HepG2 (cell line): ENCODE results near the gene NXPH1. TPM values are rescaled to one million over a fixed set of nuclear protein-coding genes. Genes with fewer than 3 reads are reported as not detected.

ENCODE experiments used
- ATAC-seq: fragments of 200-7000 bp; cut with Tn5 transposase; 3 replicates; pipeline ENCODE4 v1.9.1; 2020; ENCODE audit warnings: mild to moderate bottlenecking, moderate library complexity
- BruUV-seq: library from RNA; stranded (reverse); fragments of 400-500 nt; replicated peaks from 2 replicates; lab custom pipeline; 2021; lab: Mats Ljungman, UMichigan
- CTCF ChIA-PET: fragments of 300-600 bp; formaldehyde crosslinking; extraction: SDS; loops from one replicate; lab custom pipeline; 2021; ENCODE audit warnings: low total read pairs, inconsistent platforms, low intra/inter-chr PET ratio; lab: Yijun Ruan, JAX
- POLR2A ChIA-PET: fragments of 350-600 bp; sonication (Branson Sonifier 250); formaldehyde crosslinking; loops from one replicate; lab custom pipeline; 2020; ENCODE audit warnings: antibody characterized with exemption, inconsistent platforms; lab: Yijun Ruan, JAX
- DNase-seq: peaks from one replicate; pipeline ENCODE4 v3.0.0-alpha.2; 2015; ENCODE audit warnings: low spot score
- FAIRE-seq: peaks from 3 replicates; lab custom pipeline; 2011; peaks lifted over from hg19 to GRCh38; lab: Jason Lieb, UNC
- H2AFZ ChIP-seq: one replicate; pipeline ENCODE4 v1.6.1; 2011; ENCODE audit warnings: low read length, inconsistent platforms
- H3K27ac ChIP-seq: fragments of 300-600 bp; 3 replicates; pipeline ENCODE4 v1.8.0; 2011; ENCODE audit warnings: mixed run types, mild to moderate bottlenecking, mixed read lengths, low read length, inconsistent platforms; ENCODE audit not compliant: insufficient read depth; ENCODE audit errors: extremely low read length
- H3K27me3 ChIP-seq, 2 experiments: fragments of 200-600 bp in 1 of 2; 2 replicates in 1 of 2; 3 replicates in 1 of 2; pipeline versions ENCODE4 v1.6.0 to v1.8.0; 2011; ENCODE audit warnings: low read length in 2 of 2, mild to moderate bottlenecking in 2 of 2, moderate library complexity in 2 of 2, inconsistent platforms in 1 of 2; ENCODE audit not compliant: insufficient read depth in 2 of 2, control insufficient read depth in 1 of 2
- H3K36me3 ChIP-seq, 2 experiments: fragments of 200-600 bp in 1 of 2; replicated peaks in 1 of 2; 2 replicates in 1 of 2; 3 replicates in 1 of 2; pipeline versions ENCODE4 v1.5.1 to v1.8.0; 2011; ENCODE audit warnings: low read length in 2 of 2, inconsistent platforms in 1 of 2; ENCODE audit not compliant: insufficient read depth in 2 of 2, control insufficient read depth in 1 of 2
- H3K4me1 ChIP-seq: 2 replicates; pipeline ENCODE4 v1.5.1; 2012; ENCODE audit warnings: low read length, inconsistent platforms; ENCODE audit not compliant: insufficient read depth
- H3K4me2 ChIP-seq: 2 replicates; pipeline ENCODE4 v1.6.0; 2011; ENCODE audit warnings: low read depth, low read length, inconsistent platforms
- H3K4me3 ChIP-seq, 3 experiments: fragments of 200-600 bp in 1 of 3; sonication (generic), shearing (Covaris generic) in 1 of 3; replicated peaks in 1 of 3; 2 replicates each; pipeline ENCODE4 v1.5.1; 2011 to 2016; ENCODE audit warnings: low read length in 3 of 3, inconsistent platforms in 2 of 3, low read depth in 2 of 3, mild to moderate bottlenecking in 2 of 3, control low read depth in 1 of 3, mixed read lengths in 1 of 3; ENCODE audit not compliant: insufficient read depth in 1 of 3
- H3K79me2 ChIP-seq: one replicate; pipeline ENCODE4 v1.6.1; 2011; ENCODE audit warnings: low read length, inconsistent platforms; ENCODE audit not compliant: insufficient read depth
- H3K9ac ChIP-seq: 2 replicates; pipeline ENCODE4 v1.6.0; 2011; ENCODE audit warnings: mild to moderate bottlenecking, low read depth, low read length, inconsistent platforms; ENCODE audit not compliant: insufficient read depth
- H3K9me3 ChIP-seq: 2 replicates; pipeline ENCODE4 v1.5.1; 2012; ENCODE audit warnings: mild to moderate bottlenecking, low read length
- H4K20me1 ChIP-seq: 2 replicates; pipeline ENCODE4 v1.6.0; 2011; ENCODE audit warnings: inconsistent platforms, mild to moderate bottlenecking, low read length, moderate library complexity; ENCODE audit not compliant: insufficient read depth
- BRCA1 ChIP-seq: sonication (generic); formaldehyde crosslinking; IDR thresholded peaks from 2 replicates; pipeline ENCODE4 v1.4.0; 2020; ENCODE audit warnings: missing genetic modification reagents
- CBX2 ChIP-seq, 2 experiments: fragments of 200-600 bp in 1 of 2; sonication (generic); formaldehyde crosslinking in 1 of 2; IDR thresholded peaks; 2 replicates each; pipeline versions ENCODE4 v1.7.0 to v1.8.1; 2018 to 2022; ENCODE audit warnings: low read depth in 2 of 2, low read length in 1 of 2, mild to moderate bottlenecking in 1 of 2, missing genetic modification reagents in 1 of 2
- CHD2 ChIP-seq: IDR thresholded peaks from 2 replicates; pipeline ENCODE4 v1.6.1; 2011; ENCODE audit warnings: low read depth, low read length, improper control_type of control experiment
- JUNB ChIP-seq: sonication (generic); formaldehyde crosslinking; IDR thresholded peaks from 2 replicates; pipeline ENCODE4 v1.8.0; 2022; ENCODE audit warnings: missing genetic modification reagents, mild to moderate bottlenecking, borderline replicate concordance
- RXRA ChIP-seq: sonication (generic); formaldehyde crosslinking; IDR thresholded peaks from 2 replicates; pipeline ENCODE4 v1.5.1; 2020; ENCODE audit warnings: missing genetic modification reagents
- THAP7 ChIP-seq: sonication (generic); formaldehyde crosslinking; IDR thresholded peaks from 2 replicates; pipeline ENCODE4 v1.8.1; 2023; ENCODE audit warnings: mild to moderate bottlenecking, missing genetic modification reagents
- ZEB1 ChIP-seq: IDR thresholded peaks from 2 replicates; pipeline ENCODE4 v1.6.1; 2012; ENCODE audit warnings: mild to moderate bottlenecking, low read depth, inconsistent platforms; ENCODE audit not compliant: insufficient replicate concordance
- ZMYM3 ChIP-seq: sonication (generic); formaldehyde crosslinking; IDR thresholded peaks from 2 replicates; pipeline ENCODE4 v1.5.1; 2020; ENCODE audit warnings: mild to moderate bottlenecking, missing genetic modification reagents
- ZNF816 ChIP-seq: sonication (generic); formaldehyde crosslinking; IDR thresholded peaks from 2 replicates; pipeline ENCODE4 v1.8.0; 2022; ENCODE audit warnings: missing genetic modification reagents, mild to moderate bottlenecking, borderline replicate concordance
- WGBS: methylation state at CpG from one replicate; pipeline ENCODE4 v1.1.6; 2017; ENCODE audit warnings: low lambda C conversion rate; 5-methylcytosine and 5-hydroxymethylcytosine counted together
- in situ Hi-C: cut with HindIII; loops from 2 replicates; pipeline ENCODE4 v1.10.0; 2017; ENCODE audit warnings: low pct_unique_long_range_greater_than_20kb; ENCODE audit not compliant: extremely low pct_ligation_motif_present
- intact Hi-C: fragments of 100-400 bp; cut with micrococcal nuclease; formaldehyde crosslinking; loops from one replicate; pipeline ENCODE4 v1.10.0; 2022; ENCODE audit not compliant: unreplicated experiment
- polyA plus RNA-seq, 8 experiments: library from polyadenylated mRNA; depleted of rRNA in 3 of 8; stranded (reverse) in 7 of 8; unstranded in 1 of 8; fragments of >200 nt; fragmentation: Illumina TruSeq in 4 of 8; extraction: Trizol in 4 of 8; gene quantifications; 2 replicates each; pipeline versions ENCODE4 v1.2.1 to v1.2.3, GENCODE V29; 2011 to 2016; ENCODE audit warnings: low read depth in 4 of 8, missing spikeins in 1 of 8, mixed read lengths in 1 of 8; ENCODE audit not compliant: insufficient read depth in 1 of 8
- total RNA-seq, 5 experiments: library from RNA; depleted of rRNA; stranded (reverse); fragments of >200 nt; fragmentation: Illumina TruSeq; extraction: Trizol; gene quantifications; 2 replicates each; pipeline ENCODE4 v1.2.3, GENCODE V29; 2016; ENCODE audit warnings: low read depth in 1 of 5
- TF ChIP-seq, protein P1 (sequence below): sonication (generic); formaldehyde crosslinking; IDR thresholded peaks from 2 replicates; pipeline ENCODE4 v1.4.0; 2020; ENCODE audit warnings: mild to moderate bottlenecking, missing genetic modification reagents

Gene NXPH1
- total and polyA plus RNA-seq, 2 of the 13 experiments (the other 11 are each of a cell fraction or from before 2014, with no cell fraction given) = not detected

DNA sequence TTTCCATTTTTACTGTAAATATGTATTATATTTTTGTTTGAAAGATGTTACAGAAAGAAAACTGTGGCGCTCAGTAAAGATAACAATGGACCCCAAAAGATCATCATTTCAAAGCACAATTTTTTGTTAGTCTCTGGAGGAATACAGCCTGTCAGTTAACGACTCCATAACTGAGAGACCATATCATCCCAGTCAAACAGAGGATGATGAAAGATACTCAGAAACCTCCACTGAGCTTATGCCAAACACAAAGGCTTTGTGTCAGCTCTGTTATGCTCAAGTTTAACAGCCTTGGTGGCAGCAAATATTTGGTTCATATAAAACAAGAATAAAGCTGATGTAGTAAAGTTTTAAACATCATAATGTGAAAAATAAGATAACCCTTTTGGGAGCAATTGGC is 345.1 kb downstream of the NXPH1 start:
- Histone ChIP-seq H3K4me1 (no peaks in the 10 kb centered on the region), H3K9ac (no peak overlapping the region), H4K20me1 (no peaks in the 10 kb centered on the region), H2AFZ (no peak overlapping the region), H3K27me3 (no peaks in the 10 kb centered on the region), H3K79me2 (no peaks in the 10 kb centered on the region), H3K36me3 (no peaks in the 10 kb centered on the region), H3K27ac (no peak overlapping the region), H3K9me3 (peaks cover 64% of the 10 kb centered on the region), H3K4me2 (no peak overlapping the region), H3K4me3 (no peak overlapping the region)
- intact Hi-C loops (no loop called here), in situ Hi-C loops (no loop called here)
- ChIA-PET CTCF (no interaction called here), POLR2A (no interaction called here)
- no peak for FAIRE-seq
- TF ChIP-seq, protein P1, sequence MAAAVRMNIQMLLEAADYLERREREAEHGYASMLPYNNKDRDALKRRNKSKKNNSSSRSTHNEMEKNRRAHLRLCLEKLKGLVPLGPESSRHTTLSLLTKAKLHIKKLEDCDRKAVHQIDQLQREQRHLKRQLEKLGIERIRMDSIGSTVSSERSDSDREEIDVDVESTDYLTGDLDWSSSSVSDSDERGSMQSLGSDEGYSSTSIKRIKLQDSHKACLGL = no peak
- TF ChIP-seq BRCA1 (no peak), RXRA (CRISPR knock-in tag) (no peak), ZEB1 (no peak), CBX2 (IDR thresholded peaks at IDR 0.05; ENCODE audit: low read depth, low read length) (no peak), CBX2 (CRISPR knock-in tag; IDR thresholded peaks at IDR 0.05; ENCODE audit: low read depth) (no peak), THAP7 (no peak), JUNB (CRISPR knock-in tag) (no peak), ZMYM3 (CRISPR knock-in tag) (no peak), CHD2 (no peak), ZNF816 (CRISPR knock-in tag) (no peak)
- BruUV-seq = no TSS peak
- ATAC-seq = no peak
- 2% methylated on average over 2 of the region's 2 CpGs for WGBS
- DNase-seq = no peak
